Measurements from ENCODE around the gene FCRLA.

FCRLA gene

DNA sequence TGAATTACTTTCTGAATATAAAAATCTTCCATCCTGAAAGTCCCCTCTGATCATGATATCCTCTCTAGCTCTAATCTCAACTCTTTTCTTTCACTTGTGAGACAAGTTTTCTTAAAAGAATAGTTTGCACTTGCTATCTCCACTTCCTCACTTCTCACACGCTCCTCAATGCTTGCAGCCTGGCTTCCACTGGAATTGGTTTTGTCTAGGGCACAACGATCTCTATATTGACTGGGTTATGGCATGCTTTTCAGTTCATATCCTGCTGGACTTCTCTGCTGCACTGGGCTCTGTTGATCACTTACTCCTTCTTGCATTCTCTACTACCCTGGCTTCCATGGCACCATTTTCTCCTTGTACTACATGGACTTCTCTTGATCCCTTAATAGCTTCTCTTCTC lies 474 bp downstream of the FCRLA start (continued):
- TF ChIP-seq CSDC2 (CRISPR knock-in tag; IDR thresholded peaks at IDR 0.05) (no peak), ZFP30 (CRISPR knock-in tag; IDR thresholded peaks at IDR 0.05) (no peak)
- TF ChIP-seq, protein P1, sequence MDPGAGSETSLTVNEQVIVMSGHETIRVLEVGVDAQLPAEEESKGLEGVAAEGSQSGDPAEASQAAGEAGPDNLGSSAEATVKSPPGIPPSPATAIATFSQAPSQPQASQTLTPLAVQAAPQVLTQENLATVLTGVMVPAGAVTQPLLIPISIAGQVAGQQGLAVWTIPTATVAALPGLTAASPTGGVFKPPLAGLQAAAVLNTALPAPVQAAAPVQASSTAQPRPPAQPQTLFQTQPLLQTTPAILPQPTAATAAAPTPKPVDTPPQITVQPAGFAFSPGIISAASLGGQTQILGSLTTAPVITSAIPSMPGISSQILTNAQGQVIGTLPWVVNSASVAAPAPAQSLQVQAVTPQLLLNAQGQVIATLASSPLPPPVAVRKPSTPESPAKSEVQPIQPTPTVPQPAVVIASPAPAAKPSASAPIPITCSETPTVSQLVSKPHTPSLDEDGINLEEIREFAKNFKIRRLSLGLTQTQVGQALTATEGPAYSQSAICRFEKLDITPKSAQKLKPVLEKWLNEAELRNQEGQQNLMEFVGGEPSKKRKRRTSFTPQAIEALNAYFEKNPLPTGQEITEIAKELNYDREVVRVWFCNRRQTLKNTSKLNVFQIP (CRISPR knock-in tag; IDR thresholded peaks at IDR 0.05; ENCODE audit: borderline replicate concordance, low read depth) = no peak

DNA sequence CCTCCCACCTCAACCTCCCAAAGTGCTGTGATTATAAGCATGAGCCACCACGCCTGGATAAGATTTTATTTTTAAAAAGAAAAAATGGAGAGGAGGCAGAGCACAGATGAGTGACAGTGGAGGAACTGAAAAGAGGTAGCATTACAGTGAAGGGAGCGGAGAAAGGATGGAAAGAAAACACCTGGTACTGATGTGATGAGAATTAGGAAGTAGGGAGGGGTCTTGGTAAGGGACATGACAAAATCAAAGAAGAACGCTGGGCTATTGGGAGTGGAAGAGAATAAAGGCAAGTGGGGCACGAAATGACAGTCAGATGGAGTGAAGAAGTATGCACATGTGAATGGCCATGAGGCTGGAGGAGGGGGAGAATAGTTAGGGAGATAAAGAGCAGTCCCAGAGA lies 2.3 kb downstream of the FCRLA start:
- ATAC-seq = no peak
- TF ChIP-seq PPARA (CRISPR knock-in tag; IDR thresholded peaks at IDR 0.05; ENCODE audit: borderline replicate concordance) (no peak), ARNTL (CRISPR knock-in tag; IDR thresholded peaks at IDR 0.05; ENCODE audit: borderline replicate concordance, low read depth) (no peak), OSR1 (CRISPR knock-in tag; IDR thresholded peaks at IDR 0.05) (no peak), BACH2 (CRISPR knock-in tag; IDR thresholded peaks at IDR 0.05; ENCODE audit: borderline replicate concordance) (no peak), ZNF70 (CRISPR knock-in tag; IDR thresholded peaks at IDR 0.05) (no peak), ZFP30 (CRISPR knock-in tag; IDR thresholded peaks at IDR 0.05) (no peak)
- TF ChIP-seq, protein P2, sequence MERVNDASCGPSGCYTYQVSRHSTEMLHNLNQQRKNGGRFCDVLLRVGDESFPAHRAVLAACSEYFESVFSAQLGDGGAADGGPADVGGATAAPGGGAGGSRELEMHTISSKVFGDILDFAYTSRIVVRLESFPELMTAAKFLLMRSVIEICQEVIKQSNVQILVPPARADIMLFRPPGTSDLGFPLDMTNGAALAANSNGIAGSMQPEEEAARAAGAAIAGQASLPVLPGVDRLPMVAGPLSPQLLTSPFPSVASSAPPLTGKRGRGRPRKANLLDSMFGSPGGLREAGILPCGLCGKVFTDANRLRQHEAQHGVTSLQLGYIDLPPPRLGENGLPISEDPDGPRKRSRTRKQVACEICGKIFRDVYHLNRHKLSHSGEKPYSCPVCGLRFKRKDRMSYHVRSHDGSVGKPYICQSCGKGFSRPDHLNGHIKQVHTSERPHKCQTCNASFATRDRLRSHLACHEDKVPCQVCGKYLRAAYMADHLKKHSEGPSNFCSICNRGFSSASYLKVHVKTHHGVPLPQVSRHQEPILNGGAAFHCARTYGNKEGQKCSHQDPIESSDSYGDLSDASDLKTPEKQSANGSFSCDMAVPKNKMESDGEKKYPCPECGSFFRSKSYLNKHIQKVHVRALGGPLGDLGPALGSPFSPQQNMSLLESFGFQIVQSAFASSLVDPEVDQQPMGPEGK (CRISPR knock-in tag; IDR thresholded peaks at IDR 0.05; ENCODE audit: borderline replicate concordance) = no peak
- TF ChIP-seq, protein P3, sequence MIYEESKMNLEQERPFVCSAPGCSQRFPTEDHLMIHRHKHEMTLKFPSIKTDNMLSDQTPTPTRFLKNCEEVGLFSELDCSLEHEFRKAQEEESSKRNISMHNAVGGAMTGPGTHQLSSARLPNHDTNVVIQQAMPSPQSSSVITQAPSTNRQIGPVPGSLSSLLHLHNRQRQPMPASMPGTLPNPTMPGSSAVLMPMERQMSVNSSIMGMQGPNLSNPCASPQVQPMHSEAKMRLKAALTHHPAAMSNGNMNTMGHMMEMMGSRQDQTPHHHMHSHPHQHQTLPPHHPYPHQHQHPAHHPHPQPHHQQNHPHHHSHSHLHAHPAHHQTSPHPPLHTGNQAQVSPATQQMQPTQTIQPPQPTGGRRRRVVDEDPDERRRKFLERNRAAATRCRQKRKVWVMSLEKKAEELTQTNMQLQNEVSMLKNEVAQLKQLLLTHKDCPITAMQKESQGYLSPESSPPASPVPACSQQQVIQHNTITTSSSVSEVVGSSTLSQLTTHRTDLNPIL (CRISPR knock-in tag; IDR thresholded peaks at IDR 0.05; ENCODE audit: low read depth) = no peak

DNA sequence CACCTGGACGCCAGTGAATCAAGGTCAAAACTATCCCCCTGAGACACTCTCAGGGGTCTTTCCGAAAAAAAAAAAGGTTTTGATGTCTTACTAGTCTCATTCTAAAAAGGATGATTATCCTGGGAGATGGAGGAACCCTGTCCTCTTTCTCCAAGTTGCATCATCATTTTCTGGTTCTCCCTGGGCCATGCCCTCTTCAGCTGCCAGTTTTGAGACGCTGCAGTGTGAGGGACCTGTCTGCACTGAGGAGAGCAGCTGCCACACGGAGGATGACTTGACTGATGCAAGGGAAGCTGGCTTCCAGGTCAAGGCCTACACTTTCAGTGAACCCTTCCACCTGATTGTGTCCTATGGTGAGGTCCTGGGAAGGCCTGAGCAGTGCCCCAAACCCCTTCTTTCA lies 3.5 kb downstream of the FCRLA start:
- TF ChIP-seq PPARA (CRISPR knock-in tag; IDR thresholded peaks at IDR 0.05; ENCODE audit: borderline replicate concordance) = no peak
- no peak for TF ChIP-seq OSR1 (CRISPR knock-in tag; IDR thresholded peaks at IDR 0.05)
- TF ChIP-seq GLIS3 (CRISPR knock-in tag; IDR thresholded peaks at IDR 0.05) = no peak
- TF ChIP-seq TCF4 (CRISPR knock-in tag; IDR thresholded peaks at IDR 0.05; ENCODE audit: borderline replicate concordance) = no peak
- TF ChIP-seq, protein P2 (CRISPR knock-in tag; IDR thresholded peaks at IDR 0.05; ENCODE audit: borderline replicate concordance) = no peak
- TF ChIP-seq, protein P1 (CRISPR knock-in tag; IDR thresholded peaks at IDR 0.05; ENCODE audit: borderline replicate concordance, low read depth) = no peak
- no peak for TF ChIP-seq ESRRG (CRISPR knock-in tag; IDR thresholded peaks at IDR 0.05)
- no peak for TF ChIP-seq ZFP30 (CRISPR knock-in tag; IDR thresholded peaks at IDR 0.05)
- no peak for TF ChIP-seq ARNTL (CRISPR knock-in tag; IDR thresholded peaks at IDR 0.05; ENCODE audit: borderline replicate concordance, low read depth)
- TF ChIP-seq ZC3H10 (CRISPR knock-in tag; IDR thresholded peaks at IDR 0.05) = no peak
- TF ChIP-seq, protein P4, sequence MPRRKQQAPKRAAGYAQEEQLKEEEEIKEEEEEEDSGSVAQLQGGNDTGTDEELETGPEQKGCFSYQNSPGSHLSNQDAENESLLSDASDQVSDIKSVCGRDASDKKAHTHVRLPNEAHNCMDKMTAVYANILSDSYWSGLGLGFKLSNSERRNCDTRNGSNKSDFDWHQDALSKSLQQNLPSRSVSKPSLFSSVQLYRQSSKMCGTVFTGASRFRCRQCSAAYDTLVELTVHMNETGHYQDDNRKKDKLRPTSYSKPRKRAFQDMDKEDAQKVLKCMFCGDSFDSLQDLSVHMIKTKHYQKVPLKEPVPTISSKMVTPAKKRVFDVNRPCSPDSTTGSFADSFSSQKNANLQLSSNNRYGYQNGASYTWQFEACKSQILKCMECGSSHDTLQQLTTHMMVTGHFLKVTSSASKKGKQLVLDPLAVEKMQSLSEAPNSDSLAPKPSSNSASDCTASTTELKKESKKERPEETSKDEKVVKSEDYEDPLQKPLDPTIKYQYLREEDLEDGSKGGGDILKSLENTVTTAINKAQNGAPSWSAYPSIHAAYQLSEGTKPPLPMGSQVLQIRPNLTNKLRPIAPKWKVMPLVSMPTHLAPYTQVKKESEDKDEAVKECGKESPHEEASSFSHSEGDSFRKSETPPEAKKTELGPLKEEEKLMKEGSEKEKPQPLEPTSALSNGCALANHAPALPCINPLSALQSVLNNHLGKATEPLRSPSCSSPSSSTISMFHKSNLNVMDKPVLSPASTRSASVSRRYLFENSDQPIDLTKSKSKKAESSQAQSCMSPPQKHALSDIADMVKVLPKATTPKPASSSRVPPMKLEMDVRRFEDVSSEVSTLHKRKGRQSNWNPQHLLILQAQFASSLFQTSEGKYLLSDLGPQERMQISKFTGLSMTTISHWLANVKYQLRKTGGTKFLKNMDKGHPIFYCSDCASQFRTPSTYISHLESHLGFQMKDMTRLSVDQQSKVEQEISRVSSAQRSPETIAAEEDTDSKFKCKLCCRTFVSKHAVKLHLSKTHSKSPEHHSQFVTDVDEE (CRISPR knock-in tag; IDR thresholded peaks at IDR 0.05) = no peak
- TF ChIP-seq SNAI2 (CRISPR knock-in tag; IDR thresholded peaks at IDR 0.05) = no peak
- no peak for TF ChIP-seq RARB (CRISPR knock-in tag; IDR thresholded peaks at IDR 0.05)
- TF ChIP-seq BACH2 (CRISPR knock-in tag; IDR thresholded peaks at IDR 0.05; ENCODE audit: borderline replicate concordance) = no peak
- TF ChIP-seq CSDC2 (CRISPR knock-in tag; IDR thresholded peaks at IDR 0.05) = no peak
- no peak for TF ChIP-seq ZNF8 (CRISPR knock-in tag; IDR thresholded peaks at IDR 0.05)
- no peak for TF ChIP-seq ZNF70 (CRISPR knock-in tag; IDR thresholded peaks at IDR 0.05)
- TF ChIP-seq, protein P3 (CRISPR knock-in tag; IDR thresholded peaks at IDR 0.05; ENCODE audit: low read depth) = no peak
- TF ChIP-seq, protein P5, sequence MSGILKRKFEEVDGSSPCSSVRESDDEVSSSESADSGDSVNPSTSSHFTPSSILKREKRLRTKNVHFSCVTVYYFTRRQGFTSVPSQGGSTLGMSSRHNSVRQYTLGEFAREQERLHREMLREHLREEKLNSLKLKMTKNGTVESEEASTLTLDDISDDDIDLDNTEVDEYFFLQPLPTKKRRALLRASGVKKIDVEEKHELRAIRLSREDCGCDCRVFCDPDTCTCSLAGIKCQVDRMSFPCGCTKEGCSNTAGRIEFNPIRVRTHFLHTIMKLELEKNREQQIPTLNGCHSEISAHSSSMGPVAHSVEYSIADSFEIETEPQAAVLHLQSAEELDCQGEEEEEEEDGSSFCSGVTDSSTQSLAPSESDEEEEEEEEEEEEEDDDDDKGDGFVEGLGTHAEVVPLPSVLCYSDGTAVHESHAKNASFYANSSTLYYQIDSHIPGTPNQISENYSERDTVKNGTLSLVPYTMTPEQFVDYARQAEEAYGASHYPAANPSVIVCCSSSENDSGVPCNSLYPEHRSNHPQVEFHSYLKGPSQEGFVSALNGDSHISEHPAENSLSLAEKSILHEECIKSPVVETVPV (CRISPR knock-in tag; IDR thresholded peaks at IDR 0.05) = no peak
- ATAC-seq = no peak

All from SK-N-SH treated with all-trans-retinoic acid at 6 μM for 48 hours (cell line).